Activated CD4-positive, alpha-beta memory T cell treated with anti-CD3 and anti-CD28 coated beads, Interleukin-2, amount 10 ng/mL, durations not matched to agents 7 days and 5 days (primary cell): ENCODE results near the gene TUBG2. TPM values are rescaled to one million over a fixed set of nuclear protein-coding genes. Genes with fewer than 3 reads are reported as not detected.

Experiments
- total RNA-seq, 2 experiments: library from RNA; stranded (reverse); gene quantifications; one replicate each; pipeline ENCODE4 v1.2.3, GENCODE V29; 2021

TUBG2 gene
- total RNA-seq, 2 experiments from 2014 or later, result 7.2 to 7.5 TPM

Other genes starting within 250 kb of the TUBG2 start
- 1 to 10 TPM; 1.0 to 1.1 TPM for gene CAVIN1, start 236.0 kb upstream of the TUBG2 start, total RNA-seq
- gene ATP6V0A1, start 200.4 kb upstream of the TUBG2 start, total RNA-seq, result 1 to 10 TPM; 5.8 to 8.6 TPM
- 10 to 100 TPM; 15.9 to 17.5 TPM for gene NAGLU, start 123.0 kb upstream of the TUBG2 start, total RNA-seq
- under 1 TPM; 0.73 to 0.76 TPM for gene HSD17B1, start 106.4 kb upstream of the TUBG2 start, total RNA-seq
- 10 to 100 TPM; 80.1 to 84.3 TPM for gene COASY, start 97.1 kb upstream of the TUBG2 start, total RNA-seq
- gene MLX, start 92.2 kb upstream of the TUBG2 start, total RNA-seq, result 10 to 100 TPM; 52.2 to 53.8 TPM
- gene PSMC3IP, start 81.6 kb upstream of the TUBG2 start, total RNA-seq, result 10 to 100 TPM; 14.7 to 16.1 TPM
- 10 to 100 TPM; 73.9 to 75.5 TPM for gene RETREG3, start 49.9 kb upstream of the TUBG2 start, total RNA-seq
- gene TUBG1, start 49.6 kb upstream of the TUBG2 start, total RNA-seq, result 10 to 100 TPM; 53.3 to 56.3 TPM
- 1 to 10 TPM; 1.8 to 3.1 TPM for gene PLEKHH3, start 17.7 kb downstream of the TUBG2 start, total RNA-seq
- gene CCR10, start 22.6 kb downstream of the TUBG2 start, total RNA-seq, result 1 to 10 TPM in 1 of 2 experiments, under 1 TPM in 1; 0.68 to 1.1 TPM
- gene CNTNAP1, start 23.2 kb downstream of the TUBG2 start, total RNA-seq, result 1 to 10 TPM; 1.2 TPM
- 10 to 100 TPM; 51.9 to 55.3 TPM for gene EZH1, start 85.8 kb downstream of the TUBG2 start, total RNA-seq
- gene RAMP2, start 101.9 kb downstream of the TUBG2 start, total RNA-seq, result not detected
- 10 to 100 TPM; 52.8 to 53.0 TPM for gene VPS25, start 114.2 kb downstream of the TUBG2 start, total RNA-seq
- under 1 TPM; 0.18 to 0.20 TPM for gene WNK4, start 121.3 kb downstream of the TUBG2 start, total RNA-seq
- gene COA3, start 139.4 kb downstream of the TUBG2 start, total RNA-seq, result 10 to 100 TPM; 35.1 to 37.0 TPM
- gene CNTD1, start 139.6 kb downstream of the TUBG2 start, total RNA-seq, result not detected
- gene BECN1, start 165.0 kb downstream of the TUBG2 start, total RNA-seq, result 10 to 100 TPM; 95.6 to 96.8 TPM
- 100 to 1,000 TPM; 101 to 104 TPM for gene PSME3, start 174.1 kb downstream of the TUBG2 start, total RNA-seq
- gene AOC2, start 185.3 kb downstream of the TUBG2 start, total RNA-seq, result 1 to 10 TPM; 1.0 to 1.1 TPM
- gene AOC3, start 191.9 kb downstream of the TUBG2 start, total RNA-seq, result under 1 TPM; 0.50 to 0.53 TPM
- gene G6PC1, start 241.5 kb downstream of the TUBG2 start, total RNA-seq, result not detected